D341Med (cell line): ENCODE measurements around the gene CHIC1.
A peak's percentile ranks its signal among the peaks of the same experiment; 100 is the strongest.
"Not testable (repeated sequence)": the region's sequence is repeated elsewhere in the genome, so short reads cannot be mapped to it uniquely, and the experiment has no call there.

ENCODE experiments used
- DNase-seq: peaks from one replicate; pipeline ENCODE4 v3.0.0; 2012; ENCODE audit warnings: low spot score

Gene CHIC1

DNA sequence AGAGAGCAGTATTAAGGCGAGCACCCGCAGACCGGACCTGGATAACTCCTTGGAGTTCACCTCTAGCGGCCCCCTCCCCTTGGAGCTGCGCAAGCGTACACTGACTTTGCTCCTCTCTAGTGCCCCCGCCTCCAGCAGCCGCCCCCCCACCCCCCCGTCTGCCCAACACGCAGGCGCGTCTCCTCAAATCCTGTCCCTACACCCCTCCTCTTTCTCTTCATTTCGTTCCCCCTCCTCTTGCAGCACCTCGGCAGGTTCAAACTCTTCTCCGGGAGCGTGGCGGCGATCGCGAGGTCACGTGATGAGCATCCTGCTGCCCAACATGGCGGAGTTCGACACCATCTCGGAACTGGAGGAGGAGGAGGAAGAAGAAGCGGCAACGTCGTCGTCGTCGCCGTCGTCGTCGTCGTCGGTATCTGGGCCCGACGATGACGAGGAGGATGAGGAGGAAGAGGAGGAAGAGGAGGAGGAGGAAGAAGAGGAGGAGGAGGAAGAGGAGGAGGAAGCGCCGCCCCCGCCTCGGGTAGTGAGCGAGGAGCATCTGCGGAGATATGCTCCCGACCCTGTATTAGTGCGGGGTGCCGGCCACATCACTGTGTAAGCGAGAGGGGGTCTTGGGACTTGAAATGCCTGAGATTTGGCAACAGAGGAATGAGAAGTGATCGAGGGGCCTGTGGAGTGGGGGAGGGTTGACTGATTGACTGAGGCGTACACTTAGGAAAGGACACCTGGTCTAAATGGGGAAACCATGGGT is at the start of gene CHIC1:
Gene CHIC1 (plus strand): TSS at position 214 of the 754 bp plus-strand sequence. CDS start 88 bp downstream, at position 302.
- DNase-seq, result peak; percentile 83

- DNase-seq, result not testable (repeated sequence)
Observed at GRCh38 chrX:73522823-73523222, 40.2 kb upstream of the CHIC1 start.

DNA sequence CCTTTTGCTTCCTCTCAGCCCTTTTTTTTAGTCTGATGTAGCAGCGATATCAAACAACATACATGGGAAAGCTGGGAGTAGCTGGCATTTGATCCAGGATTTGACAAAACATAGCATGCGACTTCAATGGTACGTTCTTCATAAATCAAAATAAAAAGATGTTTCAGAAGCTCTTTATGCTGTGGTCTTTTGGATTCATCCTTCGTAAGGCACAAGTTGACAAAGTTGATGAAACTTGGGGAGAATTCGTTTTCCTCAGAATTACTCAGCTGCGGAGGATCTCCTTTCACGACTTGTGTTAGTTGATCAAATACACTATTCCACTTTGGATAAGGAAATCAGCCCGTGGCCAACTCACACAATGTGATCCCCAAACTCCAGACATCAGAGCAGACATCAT is 38.1 kb upstream of the CHIC1 start:
- DNase-seq, result no peak

DNA sequence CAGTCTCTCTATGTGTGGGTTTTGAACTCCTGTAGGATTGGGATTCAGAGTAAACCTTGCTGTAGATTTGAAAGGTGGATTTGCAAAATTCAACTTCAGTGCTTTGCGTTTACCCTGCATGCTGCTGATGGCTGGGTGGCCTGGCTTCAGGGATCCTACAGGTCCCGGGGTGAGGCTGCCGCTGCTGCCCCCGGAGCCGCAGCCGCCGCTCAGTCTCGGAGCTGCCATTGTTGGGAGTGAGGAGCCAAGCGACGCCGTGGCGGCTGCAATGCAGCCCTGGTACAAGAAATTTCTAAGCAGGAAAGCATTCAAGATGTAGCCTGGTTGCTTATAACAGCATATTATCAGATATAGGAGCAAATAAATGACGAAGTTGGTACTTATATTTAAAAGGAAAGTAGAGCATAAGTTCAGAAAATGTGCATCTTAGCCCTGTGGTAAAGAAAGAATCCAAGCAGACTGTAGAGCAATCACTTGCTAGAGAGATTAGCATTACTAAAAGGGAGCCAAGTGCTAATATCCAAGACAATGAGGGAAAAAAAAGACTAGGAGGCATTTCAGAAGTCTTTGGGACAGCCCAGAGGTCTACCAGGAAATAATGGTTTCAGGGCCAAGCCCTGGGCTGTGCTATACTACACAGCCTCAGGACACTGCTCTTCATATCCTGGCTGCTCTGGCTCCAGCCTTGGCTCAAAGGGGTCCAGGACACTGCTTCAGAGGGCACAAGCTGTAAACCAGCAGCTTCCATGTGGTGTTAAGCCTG is 36.9 kb upstream of the CHIC1 start:
- DNase-seq, result no peak

GRCh38 chrX:73531655-73532054 is 31.3 kb upstream of the CHIC1 start:
- not testable (repeated sequence) for DNase-seq

DNA sequence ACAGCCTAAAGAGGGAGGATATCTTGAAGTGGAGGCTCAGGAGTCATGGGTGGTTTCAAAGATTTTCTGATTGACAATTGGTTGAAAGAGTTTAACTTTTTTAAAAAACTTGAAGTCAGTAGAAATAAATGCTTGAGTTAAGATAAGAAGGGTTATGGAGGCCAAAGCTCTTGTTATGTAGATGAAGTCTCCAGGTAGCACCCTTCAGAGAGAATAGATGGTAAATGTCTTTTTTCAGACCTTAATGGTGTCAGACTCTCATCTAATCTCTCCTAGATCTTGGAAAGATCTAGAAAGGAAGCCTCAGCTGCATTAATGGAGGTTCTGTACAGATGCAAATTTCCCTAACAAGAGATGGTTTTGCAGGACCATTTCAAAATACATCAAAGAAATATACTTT is 6.8 kb upstream of the CHIC1 start:
- no peak for DNase-seq

DNA sequence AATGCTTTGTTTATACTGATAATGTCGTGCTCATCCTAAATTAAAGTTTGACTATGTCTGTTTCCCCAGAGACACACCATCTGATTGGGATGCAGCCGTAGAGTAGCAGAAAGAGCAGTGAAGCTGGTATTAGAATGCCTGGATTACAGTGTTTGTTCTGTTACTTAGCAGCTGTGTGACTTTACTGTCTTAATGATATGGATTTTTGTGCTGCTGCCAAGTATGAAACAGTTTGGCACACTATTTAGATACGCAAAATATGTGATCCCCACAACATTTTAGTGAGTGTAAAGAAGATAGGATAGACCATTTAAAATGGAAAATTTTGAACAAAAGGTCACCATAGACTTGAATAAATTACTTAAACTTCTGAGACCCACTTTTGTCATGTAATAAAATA is 1.2 kb upstream of the CHIC1 start:
- DNase-seq, result peak; percentile 20

GRCh38 chrX:73562458-73562857 is 539 bp upstream of the CHIC1 start:
- DNase-seq, result no peak

- DNase-seq, result no peak
Observed at GRCh38 chrX:73563738-73564068, 706 bp downstream of the CHIC1 start.

- DNase-seq, result no peak
Observed at GRCh38 chrX:73577361-73577760, 14.4 kb downstream of the CHIC1 start.

DNA sequence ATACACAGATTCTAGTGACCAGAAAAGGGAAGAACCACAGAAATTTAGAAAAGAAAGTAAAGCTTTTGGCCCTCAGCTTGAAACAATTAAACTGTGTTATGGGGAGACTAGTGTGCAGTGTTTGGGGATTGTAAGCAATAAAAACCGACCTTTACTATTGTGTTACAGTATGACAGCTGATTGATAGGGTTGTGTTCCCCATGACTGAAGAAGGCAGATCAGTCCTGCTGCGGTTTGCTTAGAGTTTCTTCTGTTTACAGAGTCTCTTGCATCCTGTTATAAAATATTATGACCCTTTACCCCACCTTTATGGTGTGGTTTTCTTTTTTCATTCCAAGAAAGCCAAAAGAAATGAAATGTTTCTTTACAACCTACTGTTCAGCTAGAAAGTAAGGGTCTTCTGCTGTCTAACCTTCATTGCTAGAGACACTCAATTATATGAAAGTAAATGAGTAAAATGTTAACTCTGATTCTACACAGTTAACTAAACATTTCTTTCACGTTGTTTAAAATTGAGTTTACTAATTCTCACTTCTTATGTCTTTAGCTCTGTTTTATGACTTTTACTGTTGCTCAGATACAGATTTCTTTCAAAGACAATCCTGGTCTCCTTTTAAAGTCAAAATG is 18.1 kb downstream of the CHIC1 start:
- no peak for DNase-seq

DNA sequence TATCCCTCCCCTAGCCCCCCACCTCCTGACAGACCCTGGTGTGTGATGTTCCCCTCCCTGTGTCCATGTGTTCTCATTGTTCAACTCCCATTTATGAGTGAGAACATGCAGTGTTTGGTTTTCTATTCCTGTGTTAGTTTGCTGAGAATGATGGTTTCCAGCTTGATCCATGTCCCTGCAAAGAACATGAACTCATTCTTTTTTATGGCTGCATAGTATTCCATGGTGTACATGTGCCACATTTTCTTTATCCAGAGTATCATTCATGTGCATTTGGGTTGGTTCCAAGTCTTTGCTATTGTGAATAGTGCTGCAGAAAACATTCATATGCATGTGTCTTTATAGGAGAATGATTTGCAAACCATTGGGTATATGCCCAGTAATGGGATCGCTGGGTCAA is 34.8 kb downstream of the CHIC1 start:
- DNase-seq, result not testable (repeated sequence)

DNA sequence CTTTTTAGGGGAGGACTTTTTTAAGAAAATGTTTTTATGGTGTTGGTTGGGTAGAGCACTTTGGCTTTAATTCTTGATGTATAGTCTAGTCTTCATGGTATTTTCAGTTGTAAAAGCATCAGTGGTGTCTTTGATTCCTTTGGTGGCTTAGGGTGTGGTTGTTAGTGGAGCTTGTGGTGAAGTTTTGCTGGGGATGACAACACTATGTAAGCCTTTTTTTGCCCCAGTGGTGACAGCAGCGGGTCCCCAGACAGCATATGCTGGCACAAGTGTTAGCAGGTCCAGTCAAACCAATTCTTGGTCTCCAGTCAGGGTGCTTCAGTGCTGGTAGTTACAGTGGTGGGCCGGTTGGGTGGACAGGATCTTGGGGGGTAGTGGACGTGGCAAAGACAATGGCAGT is 52.0 kb downstream of the CHIC1 start:
- no peak for DNase-seq

- not testable (repeated sequence) for DNase-seq
Observed at GRCh38 chrX:73641669-73642068, 78.7 kb downstream of the CHIC1 start.

GRCh38 chrX:73647212-73647611 is 84.2 kb downstream of the CHIC1 start:
- DNase-seq, result no peak

GRCh38 chrX:73647632-73648322 is 84.8 kb downstream of the CHIC1 start:
- DNase-seq, result no peak

GRCh38 chrX:73661322-73661721 is 98.3 kb downstream of the CHIC1 start:
- DNase-seq, result not testable (repeated sequence)

GRCh38 chrX:73668779-73669178 is 105.8 kb downstream of the CHIC1 start:
- no peak for DNase-seq

DNA sequence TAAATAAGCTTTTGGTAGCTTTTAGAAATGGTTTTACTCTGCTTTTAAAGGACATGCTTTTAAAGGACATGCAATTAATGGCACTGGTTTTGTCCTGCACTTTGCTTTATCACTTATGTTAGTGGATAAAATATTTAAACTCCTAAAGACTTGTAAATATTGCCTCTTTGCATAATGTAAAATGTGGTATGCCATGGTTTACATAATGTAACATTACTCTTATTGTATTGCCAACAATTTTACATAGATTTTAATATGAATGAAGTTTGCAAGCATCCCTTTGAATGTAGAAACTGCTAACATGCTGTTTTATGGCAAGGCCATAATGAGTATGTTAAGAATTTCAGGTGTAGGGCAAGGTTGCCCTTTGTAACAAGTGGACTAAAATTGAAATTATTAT is 118.4 kb downstream of the CHIC1 start:
- no peak for DNase-seq

DNA sequence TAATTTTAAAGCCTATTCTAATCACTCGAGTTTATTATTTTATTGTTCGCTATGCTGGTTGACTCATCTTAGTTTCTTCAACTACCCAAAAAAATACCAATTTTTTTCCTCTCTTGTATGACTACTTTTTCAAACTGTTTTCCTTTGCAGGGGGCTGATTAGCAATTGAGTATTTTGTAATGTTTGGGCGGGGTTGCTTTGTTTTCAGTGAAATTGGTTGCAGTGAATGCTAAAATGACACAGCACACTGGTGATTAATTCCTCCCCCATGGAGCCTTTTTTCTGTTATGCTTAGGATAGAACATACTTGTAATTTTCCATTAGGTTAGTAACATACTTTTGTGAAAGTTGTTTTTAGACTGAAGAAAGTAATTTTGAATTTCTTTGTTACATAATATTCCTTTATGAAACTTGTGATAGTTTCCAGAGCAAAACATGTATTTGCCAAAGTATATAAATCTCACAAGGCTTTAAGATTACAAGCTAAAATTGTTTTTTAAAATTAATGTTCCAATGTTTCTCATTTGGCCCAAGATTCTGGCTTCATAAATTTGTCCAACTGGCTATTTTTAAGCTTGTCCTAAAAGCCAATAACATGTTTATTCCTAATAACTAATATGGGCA is 120.4 kb downstream of the CHIC1 start:
- DNase-seq, result no peak

- not testable (repeated sequence) for DNase-seq
Observed at GRCh38 chrX:73707014-73707413, 144.0 kb downstream of the CHIC1 start.

GRCh38 chrX:73728602-73729001 is 165.6 kb downstream of the CHIC1 start:
- DNase-seq, result no peak
